ENCODE measurements around the gene G2E3. TPM values are rescaled to one million over a fixed set of nuclear protein-coding genes. Genes with fewer than 3 reads are reported as not detected.
"Not testable (repeated sequence)": the region's sequence is repeated elsewhere in the genome, so short reads cannot be mapped to it uniquely, and the experiment has no call there.

G2E3 gene
- total and polyA plus RNA-seq, 3 experiments from 2014 or later = 17.3 to 19.1 (median 18.2) TPM

GRCh38 chr14:30597504-30597903 is 38.5 kb downstream of the G2E3 start:
- no peak overlapping the region for H3K27ac ChIP-seq (ENCODE audit: low read depth, low read length)
- no peaks in the 10 kb centered on the region for H3K4me1 ChIP-seq (ENCODE audit: insufficient read depth, low read length)
- Mint-ChIP-seq H3K27ac (no peak overlapping the region), H3K4me1 (peaks cover 0 to 7% (median 5%) of the 10 kb centered on the region in 3 donors), H3K27me3 (no peaks in the 10 kb centered on the region), H3K36me3 (peaks cover 4 to 61% (median 15%) of the 10 kb centered on the region in 3 donors), H3K4me3 (no peak overlapping the region), H3K9me3 (no peaks in the 10 kb centered on the region)
- CTCF ChIA-PET = no interaction called here
- no peaks in the 10 kb centered on the region for H3K27me3 ChIP-seq (ENCODE audit: insufficient read depth, low read length, poor library complexity, severe bottlenecking)
- no peaks in the 10 kb centered on the region for H3K9me3 ChIP-seq (ENCODE audit: low read length)
- H3K4me3 ChIP-seq (ENCODE audit: low read length) = no peak overlapping the region
- H3K36me3 ChIP-seq (ENCODE audit: insufficient read depth, low read length) = peaks cover 18% of the 10 kb centered on the region
- POLR2A ChIA-PET = no interaction called here
- DNase-seq = no peak

GRCh38 chr14:30600922-30601918 is 42.3 kb downstream of the G2E3 start:
- ChIA-PET CTCF (no interaction called here), POLR2A (no interaction called here)
- no peak overlapping the region for H3K4me3 Mint-ChIP-seq
- H3K9me3 ChIP-seq (ENCODE audit: low read length) = no peaks in the 10 kb centered on the region
- DNase-seq = no peak
- H3K27ac Mint-ChIP-seq = peak overlapping the region in 2 of 8 donors; percentile 24 to 52
- H3K4me1 ChIP-seq (ENCODE audit: insufficient read depth, low read length) = no peaks in the 10 kb centered on the region
- peaks cover 25% of the 10 kb centered on the region for H3K36me3 ChIP-seq (ENCODE audit: insufficient read depth, low read length)
- peaks cover 8 to 76% (median 18%) of the 10 kb centered on the region in 3 donors for H3K36me3 Mint-ChIP-seq
- no peak overlapping the region for H3K4me3 ChIP-seq (ENCODE audit: low read length)
- H3K4me1 Mint-ChIP-seq = peaks cover 0 to 4% (median 4%) of the 10 kb centered on the region in 3 donors
- H3K9me3 Mint-ChIP-seq = no peaks in the 10 kb centered on the region
- no peaks in the 10 kb centered on the region for H3K27me3 ChIP-seq (ENCODE audit: insufficient read depth, low read length, poor library complexity, severe bottlenecking)
- H3K27ac ChIP-seq (ENCODE audit: low read depth, low read length) = no peak overlapping the region
- no peaks in the 10 kb centered on the region for H3K27me3 Mint-ChIP-seq

- Histone ChIP-seq H3K4me1 (ENCODE audit: insufficient read depth, low read length) (no peaks in the 10 kb centered on the region), H3K27ac (ENCODE audit: low read depth, low read length) (no peak overlapping the region), H3K9me3 (ENCODE audit: low read length) (no peaks in the 10 kb centered on the region), H3K27me3 (ENCODE audit: insufficient read depth, low read length, poor library complexity, severe bottlenecking) (no peaks in the 10 kb centered on the region), H3K36me3 (ENCODE audit: insufficient read depth, low read length) (peaks cover 20% of the 10 kb centered on the region), H3K4me3 (ENCODE audit: low read length) (no peak overlapping the region)
- Mint-ChIP-seq H3K27me3 (no peaks in the 10 kb centered on the region), H3K4me3 (no peak overlapping the region), H3K4me1 (no peaks in the 10 kb centered on the region), H3K27ac (peak overlapping the region in 1 of 8 donors; percentile 29), H3K36me3 (peaks cover 8 to 77% (median 17%) of the 10 kb centered on the region in 3 donors), H3K9me3 (no peaks in the 10 kb centered on the region)
- no peak for DNase-seq
- POLR2A ChIA-PET = no interaction called here
- CTCF ChIA-PET = interaction anchor here (0.7 to 2.1 kb wide), 2 partner anchors 18 to 401 kb away, joined by 3 to 6 read pairs; partner anchors contain the start of gene SCFD1
Measured at GRCh38 chr14:30603402-30603801, 44.4 kb downstream of the G2E3 start.

- peaks cover 8 to 75% (median 14%) of the 10 kb centered on the region in 3 donors for H3K36me3 Mint-ChIP-seq
- H3K4me1 Mint-ChIP-seq; H3K27me3 ChIP-seq (ENCODE audit: insufficient read depth, low read length, poor library complexity, severe bottlenecking); POLR2A ChIA-PET; H3K9me3 ChIP-seq (ENCODE audit: low read length); DNase-seq; H3K27ac ChIP-seq (ENCODE audit: low read depth, low read length); H3K27me3 Mint-ChIP-seq; H3K4me3 ChIP-seq (ENCODE audit: low read length); H3K9me3 Mint-ChIP-seq; H3K4me1 ChIP-seq (ENCODE audit: insufficient read depth, low read length); H3K4me3 Mint-ChIP-seq; H3K27ac Mint-ChIP-seq: not testable (repeated sequence)
- peaks cover 18% of the 10 kb centered on the region for H3K36me3 ChIP-seq (ENCODE audit: insufficient read depth, low read length)
- CTCF ChIA-PET = interaction anchor here (2.1 kb wide), 1 partner anchor 17 kb away, joined by 6 read pairs; the partner anchor contains the start of gene SCFD1
Measured at GRCh38 chr14:30604696-30605095, 45.7 kb downstream of the G2E3 start.

GRCh38 chr14:30607156-30607780 is 48.3 kb downstream of the G2E3 start:
- no peaks in the 10 kb centered on the region for H3K9me3 Mint-ChIP-seq
- Histone ChIP-seq H3K4me3 (ENCODE audit: low read length) (no peak overlapping the region), H3K4me1 (ENCODE audit: insufficient read depth, low read length) (no peaks in the 10 kb centered on the region), H3K36me3 (ENCODE audit: insufficient read depth, low read length) (peaks cover 7% of the 10 kb centered on the region), H3K27me3 (ENCODE audit: insufficient read depth, low read length, poor library complexity, severe bottlenecking) (no peaks in the 10 kb centered on the region), H3K27ac (ENCODE audit: low read depth, low read length) (no peak overlapping the region), H3K9me3 (ENCODE audit: low read length) (no peaks in the 10 kb centered on the region)
- no peaks in the 10 kb centered on the region for H3K27me3 Mint-ChIP-seq
- no peak overlapping the region for H3K27ac Mint-ChIP-seq
- no peak for DNase-seq
- ChIA-PET POLR2A (no interaction called here), CTCF (no interaction called here)
- peaks cover 0 to 2% (median 0%) of the 10 kb centered on the region in 3 donors for H3K4me1 Mint-ChIP-seq
- H3K36me3 Mint-ChIP-seq = peaks cover 4 to 69% (median 7%) of the 10 kb centered on the region in 3 donors
- no peak overlapping the region for H3K4me3 Mint-ChIP-seq

- CTCF ChIA-PET = no interaction called here
Measured at GRCh38 chr14:30608533-30609006, 49.6 kb downstream of the G2E3 start.

GRCh38 chr14:30610787-30611343 is 51.9 kb downstream of the G2E3 start:
- peak overlapping the region in 2 of 8 donors; percentile 18 to 61 for H3K27ac Mint-ChIP-seq
- no peak overlapping the region for H3K4me3 ChIP-seq (ENCODE audit: low read length)
- CTCF ChIA-PET = interaction anchor here (1.3 kb wide), 1 partner anchor 235 kb away, joined by 5 read pairs; no protein-coding TSS in a partner anchor
- H3K4me1 Mint-ChIP-seq = peaks cover 0 to 2% (median 0%) of the 10 kb centered on the region in 3 donors
- peaks cover 0 to 53% (median 10%) of the 10 kb centered on the region in 3 donors for H3K36me3 Mint-ChIP-seq
- no peak overlapping the region for H3K27ac ChIP-seq (ENCODE audit: low read depth, low read length)
- no peaks in the 10 kb centered on the region for H3K27me3 ChIP-seq (ENCODE audit: insufficient read depth, low read length, poor library complexity, severe bottlenecking)
- H3K4me3 Mint-ChIP-seq = no peak overlapping the region
- H3K36me3 ChIP-seq (ENCODE audit: insufficient read depth, low read length) = no peaks in the 10 kb centered on the region
- H3K9me3 ChIP-seq (ENCODE audit: low read length) = no peaks in the 10 kb centered on the region
- DNase-seq = peak in 1 of 5 donors; percentile 51
- POLR2A ChIA-PET = no interaction called here
- H3K4me1 ChIP-seq (ENCODE audit: insufficient read depth, low read length) = no peaks in the 10 kb centered on the region
- no peaks in the 10 kb centered on the region for H3K27me3 Mint-ChIP-seq
- no peaks in the 10 kb centered on the region for H3K9me3 Mint-ChIP-seq

More at GRCh38 chr14:30608533-30609006, 49.6 kb downstream of the G2E3 start:
- Histone ChIP-seq H3K9me3 (ENCODE audit: low read length) (no peaks in the 10 kb centered on the region), H3K27me3 (ENCODE audit: insufficient read depth, low read length, poor library complexity, severe bottlenecking) (no peaks in the 10 kb centered on the region), H3K4me1 (ENCODE audit: insufficient read depth, low read length) (no peaks in the 10 kb centered on the region), H3K36me3 (ENCODE audit: insufficient read depth, low read length) (no peaks in the 10 kb centered on the region), H3K27ac (ENCODE audit: low read depth, low read length) (no peak overlapping the region), H3K4me3 (ENCODE audit: low read length) (no peak overlapping the region)
- no peaks in the 10 kb centered on the region for H3K9me3 Mint-ChIP-seq
- peaks cover 4 to 61% (median 8%) of the 10 kb centered on the region in 3 donors for H3K36me3 Mint-ChIP-seq
- H3K27me3 Mint-ChIP-seq = no peaks in the 10 kb centered on the region
- POLR2A ChIA-PET = no interaction called here
- DNase-seq = no peak
- H3K4me3 Mint-ChIP-seq = no peak overlapping the region
- peak overlapping the region in 4 of 8 donors; percentile 18 to 78 (median 36) for H3K27ac Mint-ChIP-seq
- H3K4me1 Mint-ChIP-seq = peaks cover 0 to 2% (median 0%) of the 10 kb centered on the region in 3 donors
